SHP77 treated with DMSO at 0.1 percent for 48 hours (cell line): ENCODE results near the gene F2RL1.
A peak's percentile ranks its signal among the peaks of the same experiment; 100 is the strongest.
"Not testable (repeated sequence)": the region's sequence is repeated elsewhere in the genome, so short reads cannot be mapped to it uniquely, and the experiment has no call there.

Experiments used
- DNase-seq: peaks from one replicate; lab custom pipeline; 2025; lab: John Stamatoyannopoulos, UW

F2RL1 gene

GRCh38 chr5:76849419-76850291 lies 30.8 kb downstream of the F2RL1 start, which contains the start of gene S100Z:
Gene S100Z (plus strand): TSS chr5:76850014. CDS start chr5:76875360, 25,346 bp downstream.
- no peak for DNase-seq

- no peak for DNase-seq
Measured at GRCh38 chr5:76850543-76851145, 31.8 kb downstream of the F2RL1 start.

DNA sequence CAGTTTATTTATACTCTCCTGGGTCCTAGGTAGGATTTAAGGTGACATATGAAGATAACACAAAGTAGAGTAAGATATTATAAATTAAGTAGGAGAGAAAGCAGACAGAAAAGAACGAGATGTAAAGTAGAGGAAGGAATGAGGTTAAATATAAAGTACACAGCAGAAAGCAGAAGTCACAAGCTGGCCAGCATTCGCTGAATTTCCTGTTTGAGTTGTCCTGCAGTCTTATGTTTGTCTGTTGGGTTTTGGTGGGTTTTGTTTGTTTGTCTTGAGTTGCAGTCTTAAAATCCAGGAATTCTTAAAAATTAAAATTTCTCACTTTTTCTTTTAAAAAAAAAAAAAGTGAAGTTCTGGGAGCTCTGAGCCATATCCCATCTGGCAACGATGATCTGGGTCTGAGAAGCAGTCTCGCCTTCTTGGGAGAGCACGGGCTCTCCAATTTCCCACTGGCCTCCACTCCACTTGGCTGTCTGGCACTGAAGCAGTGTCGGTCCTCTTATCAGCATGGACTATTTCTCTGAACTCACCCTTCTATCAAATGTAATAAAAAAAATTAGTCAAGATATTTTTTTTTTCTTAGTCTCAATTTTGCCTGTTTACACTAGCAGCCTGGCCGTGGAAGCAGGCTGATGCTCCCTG lies 33.0 kb downstream of the F2RL1 start:
- no peak for DNase-seq

DNA sequence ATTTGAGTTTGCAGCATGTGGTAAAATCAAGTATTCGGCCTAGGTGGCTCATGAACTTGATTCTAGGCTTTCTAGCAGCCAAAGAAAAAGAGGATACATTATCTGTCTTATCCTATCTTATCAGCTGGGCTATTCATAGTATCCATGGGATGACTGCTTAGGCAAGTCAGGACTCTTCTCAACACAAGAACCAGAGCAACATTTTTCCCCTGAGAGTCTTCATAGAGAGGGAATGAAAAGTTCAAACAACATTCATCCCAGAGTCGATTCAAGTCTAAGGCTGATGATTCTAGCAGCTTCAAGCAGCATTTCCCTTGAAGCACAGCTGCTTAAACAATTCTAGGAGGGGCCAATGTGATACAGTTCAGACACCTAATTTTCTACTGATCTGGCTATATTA lies 33.9 kb downstream of the F2RL1 start:
- no peak for DNase-seq

- not testable (repeated sequence) for DNase-seq
Measured at GRCh38 chr5:76853741-76854140, 34.9 kb downstream of the F2RL1 start.

DNA sequence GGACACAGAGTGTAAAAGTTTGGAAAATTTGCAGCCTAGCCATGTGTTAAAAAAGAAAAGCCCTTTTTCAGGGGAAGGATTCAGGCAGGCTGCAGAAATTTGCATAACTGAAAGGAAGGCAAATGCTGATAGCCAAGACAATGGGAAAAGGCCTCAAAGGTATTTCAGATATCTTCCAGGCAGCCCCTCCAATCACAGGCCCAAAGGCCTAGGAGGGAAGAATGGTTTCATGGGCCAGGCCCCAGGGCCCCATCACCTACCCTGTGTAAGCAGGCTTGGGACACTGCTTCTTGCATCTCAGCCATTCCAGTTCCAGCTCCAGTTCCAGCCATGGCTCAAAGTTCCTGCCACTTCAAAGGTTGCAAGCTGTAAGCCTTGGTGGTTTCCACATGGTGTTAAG lies 35.8 kb downstream of the F2RL1 start:
- no peak for DNase-seq

- not testable (repeated sequence) for DNase-seq
Measured at GRCh38 chr5:76855501-76855900, 36.7 kb downstream of the F2RL1 start.

DNA sequence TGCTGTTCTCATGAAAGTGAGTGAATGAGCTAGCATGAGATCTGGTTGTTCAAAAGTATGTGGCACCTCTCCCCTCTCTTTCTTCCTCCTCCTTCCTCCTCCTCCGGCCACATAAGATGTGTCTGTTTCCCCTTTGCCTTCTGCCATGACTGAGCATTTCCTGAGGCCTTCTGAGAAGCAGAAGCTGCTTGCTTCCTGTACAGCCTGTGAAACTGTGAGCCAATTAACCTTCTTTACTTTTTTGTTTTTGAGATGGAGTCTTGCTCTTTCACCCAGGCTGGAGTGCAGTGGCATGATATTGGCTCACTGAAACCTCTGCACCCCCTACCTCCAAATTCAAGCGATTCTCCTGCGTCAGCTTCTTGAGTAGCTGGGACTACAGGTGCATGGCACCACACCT lies 37.1 kb downstream of the F2RL1 start:
- DNase-seq = no peak

GRCh38 chr5:76856800-76857199 lies 38.0 kb downstream of the F2RL1 start:
- not testable (repeated sequence) for DNase-seq

- DNase-seq = no peak
Measured at GRCh38 chr5:76859591-76860247, 40.9 kb downstream of the F2RL1 start.

- DNase-seq = no peak
Measured at GRCh38 chr5:76861612-76862011, 42.8 kb downstream of the F2RL1 start.

DNA sequence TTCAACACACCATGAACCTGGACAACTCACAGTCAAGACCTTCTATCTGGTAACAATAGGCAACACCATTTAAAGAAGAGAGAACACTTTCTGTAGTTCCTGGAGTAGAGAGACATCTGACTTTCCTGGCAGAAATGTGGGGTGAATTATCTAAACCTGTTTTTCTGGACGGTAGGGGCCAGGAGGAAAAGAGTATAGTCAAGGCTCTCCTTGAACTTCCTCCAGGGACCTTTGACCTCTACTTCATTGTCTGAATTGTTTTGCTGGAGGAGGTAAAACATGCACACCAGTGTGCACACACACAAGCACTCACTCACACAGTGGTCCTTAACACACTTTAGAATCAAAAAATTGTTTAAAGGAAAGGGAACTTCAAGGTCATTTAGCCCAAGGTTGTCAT lies 44.2 kb downstream of the F2RL1 start:
- no peak for DNase-seq

DNA sequence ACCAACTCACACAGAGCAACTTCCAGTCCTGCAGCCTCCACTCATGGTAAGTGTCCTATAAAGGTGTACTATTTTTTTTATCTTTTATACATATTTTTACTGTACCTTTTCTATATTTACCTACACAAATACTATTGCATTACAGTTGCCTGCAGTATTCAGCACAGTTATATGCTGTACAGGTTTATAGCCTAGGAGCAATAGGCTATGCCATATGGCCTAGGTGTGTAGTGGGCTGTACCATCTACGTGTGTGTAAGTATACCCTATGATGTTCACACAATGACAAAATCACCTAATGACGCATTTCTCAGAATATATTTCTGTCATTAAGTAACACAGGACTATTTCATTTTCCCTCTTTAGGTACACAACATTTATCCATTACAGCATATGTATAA lies 47.7 kb downstream of the F2RL1 start:
- no peak for DNase-seq

DNA sequence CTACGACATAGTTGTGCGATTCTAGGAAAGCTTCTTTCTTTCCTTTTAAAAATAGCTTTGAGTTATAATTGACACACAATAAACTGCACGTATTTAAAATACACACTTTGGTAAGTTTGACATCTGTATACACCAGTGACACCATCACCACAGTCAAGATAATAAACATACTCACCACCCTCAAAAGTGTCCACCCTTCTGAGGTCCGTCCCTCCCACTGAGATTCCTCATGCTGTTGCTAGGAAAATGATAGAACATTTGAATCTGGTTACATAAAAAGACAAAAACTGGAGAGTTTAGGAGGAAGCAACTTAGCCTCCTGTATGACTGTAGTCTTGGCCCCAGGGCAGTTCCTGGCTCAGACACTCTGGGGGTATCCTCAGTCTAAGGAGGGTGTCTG lies 48.2 kb downstream of the F2RL1 start:
- DNase-seq = no peak

DNA sequence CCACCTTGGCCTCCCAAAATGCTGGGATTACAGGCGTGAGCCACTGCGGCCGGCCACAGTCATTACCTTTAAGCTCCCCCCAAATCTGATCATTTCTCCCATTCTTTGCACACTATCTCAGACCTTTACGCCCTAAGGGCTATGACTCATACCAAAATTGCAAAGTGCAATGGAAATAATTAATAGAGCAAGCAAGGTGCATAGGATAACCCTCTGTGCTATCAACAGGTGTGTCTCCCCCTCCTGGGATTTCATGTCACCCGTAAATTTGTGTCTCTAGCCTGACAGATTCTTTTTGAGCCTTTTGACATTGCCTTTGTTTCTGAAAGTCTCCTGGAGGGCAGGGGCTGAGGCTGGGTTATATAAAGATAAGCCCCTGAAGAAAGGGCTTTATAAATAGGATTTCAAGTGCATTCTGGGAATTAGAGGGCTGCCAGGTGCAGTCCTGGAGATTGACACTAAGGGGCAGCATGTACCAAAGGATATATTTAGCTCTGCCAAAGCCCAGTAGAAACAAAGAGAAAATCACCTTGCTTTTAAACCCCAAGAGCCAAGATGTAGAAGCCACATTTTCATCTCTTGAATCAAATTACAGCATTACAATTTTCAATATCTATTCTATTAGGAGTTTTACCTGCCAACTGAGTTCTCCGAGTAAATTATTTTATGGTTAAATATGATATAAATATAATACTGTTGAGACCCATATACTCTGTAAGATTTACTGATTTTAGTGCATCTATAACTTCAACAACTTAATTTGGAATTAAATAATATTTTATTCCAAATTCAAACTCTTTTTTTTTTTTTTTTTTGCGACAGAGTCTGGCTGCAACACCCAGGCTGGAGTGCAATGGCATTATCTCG lies 49.2 kb downstream of the F2RL1 start:
- peak; percentile 14 for DNase-seq

- DNase-seq = no peak
Measured at GRCh38 chr5:76870046-76870445, 51.2 kb downstream of the F2RL1 start.

DNA sequence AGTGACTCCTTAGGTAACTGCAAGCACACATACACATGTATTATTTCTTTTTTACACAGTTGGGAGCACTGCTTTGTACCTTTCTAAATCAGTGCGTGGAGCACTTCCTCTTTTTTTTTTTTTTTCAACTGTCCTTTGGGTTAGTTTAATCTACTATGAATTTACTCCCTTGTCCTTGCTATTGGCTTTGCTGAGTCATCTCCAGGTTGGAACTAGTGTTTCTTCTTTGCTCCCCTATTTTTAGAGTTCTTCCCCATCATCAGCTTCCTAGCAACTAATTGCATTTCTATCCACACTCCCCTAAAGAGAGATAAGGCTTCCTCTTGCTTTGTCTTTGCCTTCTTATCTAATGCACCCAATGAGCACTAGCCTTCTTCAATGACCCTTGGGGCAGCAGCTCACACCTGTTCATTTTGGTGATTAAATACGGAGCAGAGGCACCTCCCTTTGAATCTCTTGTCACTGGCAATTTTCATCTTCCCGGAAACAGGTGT lies 55.3 kb downstream of the F2RL1 start:
- no peak for DNase-seq
